HepG2 (cell line): ENCODE measurements around the gene CPS1. TPM values are rescaled to one million over a fixed set of nuclear protein-coding genes. Genes with fewer than 3 reads are reported as not detected.

Experiments
- ARID3A ChIP-seq: IDR thresholded peaks from 2 replicates; pipeline ENCODE4 v1.6.1; 2012; ENCODE audit warnings: low read depth, low read length, improper control_type of control experiment
- EP300 ChIP-seq, 3 experiments: sonication (generic) in 1 of 3; formaldehyde crosslinking in 1 of 3; IDR thresholded peaks; 2 replicates each; pipeline versions ENCODE4 v1.5.1 to v1.6.1; 2011 to 2020; ENCODE audit warnings: low read depth in 2 of 3, low read length in 2 of 3, borderline replicate concordance in 1 of 3, improper control_type of control experiment in 1 of 3, mild to moderate bottlenecking in 1 of 3, missing genetic modification reagents in 1 of 3, moderate library complexity in 1 of 3
- FOXP4 ChIP-seq: sonication (generic); formaldehyde crosslinking; IDR thresholded peaks from 2 replicates; pipeline ENCODE4 v1.4.0; 2020; ENCODE audit warnings: missing genetic modification reagents
- HCFC1 ChIP-seq: fragments of 150-350 bp; IDR thresholded peaks from 2 replicates; pipeline ENCODE4 v1.6.1; 2014; ENCODE audit warnings: low read depth, low read length
- HMG20A ChIP-seq: IDR thresholded peaks from 2 replicates; pipeline ENCODE4 v1.6.1; 2016; ENCODE audit warnings: borderline replicate concordance
- HNF1B ChIP-seq: sonication (generic); formaldehyde crosslinking; IDR thresholded peaks from 2 replicates; pipeline ENCODE4 v1.5.1; 2020; ENCODE audit warnings: mild to moderate bottlenecking, moderate library complexity, missing genetic modification reagents
- HNF4A ChIP-seq: sonication (generic); formaldehyde crosslinking; IDR thresholded peaks from 2 replicates; pipeline ENCODE4 v1.4.0; 2020; ENCODE audit warnings: missing genetic modification reagents
- NFYB ChIP-seq: sonication (generic); formaldehyde crosslinking; IDR thresholded peaks from 2 replicates; pipeline ENCODE4 v1.4.0; 2020; ENCODE audit warnings: missing genetic modification reagents
- NR2F1 ChIP-seq, 2 experiments: fragments of 450-650 bp in 1 of 2; formaldehyde crosslinking in 1 of 2; IDR thresholded peaks; 2 replicates each; pipeline versions ENCODE4 v1.5.0 to v1.6.1; 2016 to 2020; ENCODE audit warnings: mild to moderate bottlenecking in 1 of 2, missing compliant biosample characterization in 1 of 2, missing genetic modification reagents in 1 of 2, moderate library complexity in 1 of 2
- PAXIP1 ChIP-seq: sonication (generic); formaldehyde crosslinking; conservative IDR thresholded peaks from 2 replicates; pipeline ENCODE4 v1.4.0; 2020; ENCODE audit warnings: mild to moderate bottlenecking, missing genetic modification reagents, moderate library complexity
- PRMT3 ChIP-seq: sonication (generic); formaldehyde crosslinking; IDR thresholded peaks from 2 replicates; pipeline ENCODE4 v1.8.1; 2022; ENCODE audit warnings: low read depth, mild to moderate bottlenecking, moderate library complexity, missing genetic modification reagents, borderline replicate concordance
- RARA ChIP-seq: IDR thresholded peaks from 2 replicates; pipeline ENCODE4 v1.6.1; 2016; ENCODE audit warnings: missing genetic modification reagents, missing compliant biosample characterization
- RBM22 ChIP-seq: fragments of 200-400 bp; formaldehyde crosslinking; optimal IDR thresholded peaks from 2 replicates; pipeline ENCODE3; 2017; ENCODE audit warnings: mild to moderate bottlenecking, low read length, moderate library complexity
- SAP130 ChIP-seq: IDR thresholded peaks from 2 replicates; pipeline ENCODE4 v1.6.1; 2016; ENCODE audit warnings: low read depth
- SOX13 ChIP-seq, 3 experiments: fragments of 450-650 bp in 1 of 3; sonication (generic) in 1 of 3; formaldehyde crosslinking in 1 of 3; IDR thresholded peaks in 2 of 3; conservative IDR thresholded peaks in 1 of 3; 2 replicates each; pipeline versions ENCODE4 v1.5.0 to v1.6.1; 2016 to 2020; ENCODE audit warnings: antibody characterized with exemption in 1 of 3, mild to moderate bottlenecking in 1 of 3, missing compliant biosample characterization in 1 of 3, missing genetic modification reagents in 1 of 3, moderate library complexity in 1 of 3
- TEAD3 ChIP-seq: optimal IDR thresholded peaks from 2 replicates; pipeline ENCODE3; 2016; ENCODE audit warnings: borderline replicate concordance
- ZMYM4 ChIP-seq: sonication (generic); formaldehyde crosslinking; IDR thresholded peaks from 2 replicates; pipeline ENCODE4 v1.8.1; 2023; ENCODE audit warnings: mild to moderate bottlenecking, missing genetic modification reagents
- ZNF614 ChIP-seq: IDR thresholded peaks from 2 replicates; pipeline ENCODE4 v1.6.1; 2018; ENCODE audit warnings: missing biosample characterization, missing genetic modification reagents, inconsistent platforms, borderline replicate concordance
- ZNF678 ChIP-seq: sonication (generic); formaldehyde crosslinking; IDR thresholded peaks from 2 replicates; pipeline ENCODE4 v1.4.0; 2020; ENCODE audit warnings: mild to moderate bottlenecking, missing genetic modification reagents
- polyA plus RNA-seq, 8 experiments: library from polyadenylated mRNA; depleted of rRNA in 3 of 8; stranded (reverse) in 7 of 8; unstranded in 1 of 8; fragments of >200 nt; fragmentation: Illumina TruSeq in 4 of 8; extraction: Trizol in 4 of 8; gene quantifications; 2 replicates each; pipeline versions ENCODE4 v1.2.1 to v1.2.3, GENCODE V29; 2011 to 2016; ENCODE audit warnings: low read depth in 4 of 8, missing spikeins in 1 of 8, mixed read lengths in 1 of 8; ENCODE audit not compliant: insufficient read depth in 1 of 8
- total RNA-seq, 5 experiments: library from RNA; depleted of rRNA; stranded (reverse); fragments of >200 nt; fragmentation: Illumina TruSeq; extraction: Trizol; gene quantifications; 2 replicates each; pipeline ENCODE4 v1.2.3, GENCODE V29; 2016; ENCODE audit warnings: low read depth in 1 of 5

CPS1 gene
- total and polyA plus RNA-seq, 2 of the 13 experiments (the other 11 are each of a cell fraction or from before 2014, with no cell fraction given) = 24.4 to 51.7 TPM

- TF ChIP-seq HNF1B (CRISPR knock-in tag) = 0 out of 2 replicates have a peak, but pooled peaks have one; percentile 33
- no peak for TF ChIP-seq HCFC1
- no peak for TF ChIP-seq PRMT3 (CRISPR knock-in tag)
- peak; percentile 37; the same call in 1 of the 2 replicates for TF ChIP-seq FOXP4
- TF ChIP-seq PAXIP1 (CRISPR knock-in tag) = peak; percentile 54
- TF ChIP-seq ZNF614 = 0 out of 2 replicates have a peak, but pooled peaks have one; percentile 30
- TF ChIP-seq HNF4A (CRISPR knock-in tag) = peak; percentile 51
- peak; percentile 78 for TF ChIP-seq RARA
- TF ChIP-seq EP300 (IDR thresholded peaks at IDR 0.05; ENCODE audit: low read depth in 2 of 2, low read length in 2 of 2) = 0 out of 4 replicates have a peak, but pooled peaks of 1 of the 2 experiments have one; percentile 6
- no peak for TF ChIP-seq EP300 (CRISPR knock-in tag; IDR thresholded peaks at IDR 0.05; ENCODE audit: borderline replicate concordance)
- TF ChIP-seq RBM22 = no peak
- peak; percentile 16 for TF ChIP-seq TEAD3 (CRISPR knock-in tag)
- 0 out of 4 replicates have a peak, but pooled peaks of 1 of the 2 experiments have one; percentile 36 for TF ChIP-seq NR2F1 (CRISPR knock-in tag; IDR thresholded peaks at IDR 0.05)
- peak; percentile 34; the same call in 1 of the 2 replicates for TF ChIP-seq HMG20A (CRISPR knock-in tag)
- TF ChIP-seq NFYB (CRISPR knock-in tag) = no peak
- TF ChIP-seq ZNF678 = no peak
- TF ChIP-seq SOX13 (IDR thresholded peaks at IDR 0.05) = no peak
- peak in 1 of 2 experiments; percentile 27; a peak in 1 of 4 replicates for TF ChIP-seq SOX13 (CRISPR knock-in tag; conservative IDR thresholded peaks at IDR 0.05 in 1 of 2, IDR thresholded peaks at IDR 0.05 in 1 of 2)
- peak; percentile 45; the same call in 1 of the 2 replicates for TF ChIP-seq SAP130 (CRISPR knock-in tag)
- 0 out of 2 replicates have a peak, but pooled peaks have one; percentile 16 for TF ChIP-seq ARID3A
- peak; percentile 46; the same call in 1 of the 2 replicates for TF ChIP-seq ZMYM4
Measured at GRCh38 chr2:210673117-210673516, 116.7 kb downstream of the CPS1 start (continued).
